Testis (tissue), 3 donors: ENCODE results near the gene LCN15. TPM values are rescaled to one million over a fixed set of nuclear protein-coding genes. Genes with fewer than 3 reads are reported as not detected.
"Not testable (repeated sequence)": the region's sequence is repeated elsewhere in the genome, so short reads cannot be mapped to it uniquely, and the experiment has no call there.

ENCODE experiments used
- DNase-seq: peaks from one replicate; pipeline ENCODE4 v3.0.0-alpha.2; 2019
- H3K27ac ChIP-seq, 2 donors: fragments of 200-600 bp; sonication (generic); one replicate each; pipeline ENCODE4 v1.5.1; 2019
- H3K27me3 ChIP-seq: fragments of 200-600 bp; sonication (generic); one replicate; pipeline ENCODE4 v1.5.1; 2019
- H3K36me3 ChIP-seq: fragments of 200-600 bp; sonication (generic); one replicate; pipeline ENCODE4 v1.5.1; 2017; ENCODE audit warnings: low read depth; ENCODE audit errors: missing control alignments
- H3K4me1 ChIP-seq: fragments of 200-600 bp; sonication (generic); one replicate; pipeline ENCODE4 v1.5.1; 2019
- H3K4me3 ChIP-seq, 2 donors: fragments of 200-600 bp; sonication (generic); one replicate each; pipeline ENCODE4 v1.5.1; 2017 to 2019
- H3K9me3 ChIP-seq: fragments of 200-600 bp; sonication (generic); one replicate; pipeline ENCODE4 v1.5.1; 2017
- POLR2A ChIP-seq: fragments of 450-650 bp; IDR thresholded peaks from one replicate; pipeline ENCODE4 v1.6.1; 2017; ENCODE audit warnings: antibody characterized with exemption, mild to moderate bottlenecking, moderate library complexity
- WGBS, 2 donors: methylation state at CpG; one replicate each; pipeline ENCODE4 v1.1.5; 2018; 5-methylcytosine and 5-hydroxymethylcytosine counted together
- intact Hi-C: fragments of 100-400 bp; cut with DNase I; formaldehyde crosslinking; loops from one replicate; pipeline ENCODE4 v1.15.1; 2023; ENCODE audit warnings: low total_unique reads
- polyA plus RNA-seq: library from polyadenylated mRNA; stranded (reverse); fragments of 350-450 nt; fragmentation: Illumina TruSeq; extraction: RNeasy Lipid Tissue Mini Kit (QIAGEN cat#74804); gene quantifications from one replicate; pipeline ENCODE4 v1.2.3, GENCODE V29; 2014; ENCODE audit warnings: low read depth, low replicate concordance; ENCODE audit not compliant: insufficient read depth
- total RNA-seq, 2 donors: library from RNA; depleted of rRNA; stranded (reverse); fragments of >200 nt; gene quantifications; one replicate each; pipeline ENCODE4 v1.2.3, GENCODE V29; 2016
- TF ChIP-seq, protein P1 (sequence below), 3 experiments: fragments of 450-650 bp in 2 of 3; fragments of 200-600 bp in 1 of 3; sonication (generic) in 1 of 3; IDR thresholded peaks; one replicate each; pipeline ENCODE4 v1.5.1; 2016 to 2019; ENCODE audit warnings: antibody characterized with exemption in 3 of 3, mild to moderate bottlenecking in 2 of 3, moderate library complexity in 1 of 3

LCN15 gene
- total and polyA plus RNA-seq, 3 donors from 2014 or later, result 0.41 to 0.68 TPM; not detected in 1

GRCh38 chr9:136757751-136758140 is 6.6 kb downstream of the LCN15 start:
- intact Hi-C loops, result no loop called here
- Histone ChIP-seq H3K27ac (no peak overlapping the region), H3K4me1 (no peaks in the 10 kb centered on the region), H3K4me3 (no peak overlapping the region), H3K27me3 (no peaks in the 10 kb centered on the region), H3K9me3 (no peaks in the 10 kb centered on the region), H3K36me3 (no peaks in the 10 kb centered on the region)
- TF ChIP-seq POLR2A, result no peak
- TF ChIP-seq, protein P1, sequence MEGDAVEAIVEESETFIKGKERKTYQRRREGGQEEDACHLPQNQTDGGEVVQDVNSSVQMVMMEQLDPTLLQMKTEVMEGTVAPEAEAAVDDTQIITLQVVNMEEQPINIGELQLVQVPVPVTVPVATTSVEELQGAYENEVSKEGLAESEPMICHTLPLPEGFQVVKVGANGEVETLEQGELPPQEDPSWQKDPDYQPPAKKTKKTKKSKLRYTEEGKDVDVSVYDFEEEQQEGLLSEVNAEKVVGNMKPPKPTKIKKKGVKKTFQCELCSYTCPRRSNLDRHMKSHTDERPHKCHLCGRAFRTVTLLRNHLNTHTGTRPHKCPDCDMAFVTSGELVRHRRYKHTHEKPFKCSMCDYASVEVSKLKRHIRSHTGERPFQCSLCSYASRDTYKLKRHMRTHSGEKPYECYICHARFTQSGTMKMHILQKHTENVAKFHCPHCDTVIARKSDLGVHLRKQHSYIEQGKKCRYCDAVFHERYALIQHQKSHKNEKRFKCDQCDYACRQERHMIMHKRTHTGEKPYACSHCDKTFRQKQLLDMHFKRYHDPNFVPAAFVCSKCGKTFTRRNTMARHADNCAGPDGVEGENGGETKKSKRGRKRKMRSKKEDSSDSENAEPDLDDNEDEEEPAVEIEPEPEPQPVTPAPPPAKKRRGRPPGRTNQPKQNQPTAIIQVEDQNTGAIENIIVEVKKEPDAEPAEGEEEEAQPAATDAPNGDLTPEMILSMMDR (IDR thresholded peaks at IDR 0.05), result no peak
- no peak for DNase-seq
- WGBS, 2 donors, result 90 to 95% methylated on average over 6 to 20 of the region's 20 CpGs

- Histone ChIP-seq H3K27me3 (no peaks in the 10 kb centered on the region), H3K9me3 (no peaks in the 10 kb centered on the region), H3K27ac (no peak overlapping the region), H3K4me3 (no peak overlapping the region), H3K4me1 (no peaks in the 10 kb centered on the region), H3K36me3 (no peaks in the 10 kb centered on the region)
- WGBS, 2 donors, result 85 to 94% methylated on average over 4 to 20 of the region's 20 CpGs
- intact Hi-C loops, result no loop called here
- DNase-seq, result no peak
- TF ChIP-seq POLR2A, result no peak
- TF ChIP-seq, protein P1 (IDR thresholded peaks at IDR 0.05), result no peak
Observed at GRCh38 chr9:136757328-136757727, 7.0 kb downstream of the LCN15 start.

- H3K9me3 ChIP-seq, result no peaks in the 10 kb centered on the region
- TF ChIP-seq, protein P1 (IDR thresholded peaks at IDR 0.05), result no peak
- no peak for TF ChIP-seq POLR2A
- DNase-seq, result no peak
- no peaks in the 10 kb centered on the region for H3K4me1 ChIP-seq
- no peak overlapping the region for H3K4me3 ChIP-seq
- H3K36me3 ChIP-seq, result no peaks in the 10 kb centered on the region
- intact Hi-C loops, result no loop called here
- no peaks in the 10 kb centered on the region for H3K27me3 ChIP-seq
- H3K27ac ChIP-seq, result no peak overlapping the region
- 90 to 93% methylated on average over 14 to 18 of the region's 18 CpGs for WGBS, 2 donors
Observed at GRCh38 chr9:136756836-136757235, 7.5 kb downstream of the LCN15 start.

GRCh38 chr9:136756134-136756438 is 8.2 kb downstream of the LCN15 start:
- WGBS, 2 donors, result 87 to 89% methylated on average over 4 of the region's 4 CpGs
- H3K27ac ChIP-seq, result no peak overlapping the region
- intact Hi-C loops, result no loop called here
- no peaks in the 10 kb centered on the region for H3K27me3 ChIP-seq
- no peak overlapping the region for H3K4me3 ChIP-seq
- H3K9me3 ChIP-seq, result no peaks in the 10 kb centered on the region
- no peak for DNase-seq
- TF ChIP-seq POLR2A, result no peak
- TF ChIP-seq, protein P1 (IDR thresholded peaks at IDR 0.05), result no peak
- H3K36me3 ChIP-seq, result no peaks in the 10 kb centered on the region
- no peaks in the 10 kb centered on the region for H3K4me1 ChIP-seq

DNA sequence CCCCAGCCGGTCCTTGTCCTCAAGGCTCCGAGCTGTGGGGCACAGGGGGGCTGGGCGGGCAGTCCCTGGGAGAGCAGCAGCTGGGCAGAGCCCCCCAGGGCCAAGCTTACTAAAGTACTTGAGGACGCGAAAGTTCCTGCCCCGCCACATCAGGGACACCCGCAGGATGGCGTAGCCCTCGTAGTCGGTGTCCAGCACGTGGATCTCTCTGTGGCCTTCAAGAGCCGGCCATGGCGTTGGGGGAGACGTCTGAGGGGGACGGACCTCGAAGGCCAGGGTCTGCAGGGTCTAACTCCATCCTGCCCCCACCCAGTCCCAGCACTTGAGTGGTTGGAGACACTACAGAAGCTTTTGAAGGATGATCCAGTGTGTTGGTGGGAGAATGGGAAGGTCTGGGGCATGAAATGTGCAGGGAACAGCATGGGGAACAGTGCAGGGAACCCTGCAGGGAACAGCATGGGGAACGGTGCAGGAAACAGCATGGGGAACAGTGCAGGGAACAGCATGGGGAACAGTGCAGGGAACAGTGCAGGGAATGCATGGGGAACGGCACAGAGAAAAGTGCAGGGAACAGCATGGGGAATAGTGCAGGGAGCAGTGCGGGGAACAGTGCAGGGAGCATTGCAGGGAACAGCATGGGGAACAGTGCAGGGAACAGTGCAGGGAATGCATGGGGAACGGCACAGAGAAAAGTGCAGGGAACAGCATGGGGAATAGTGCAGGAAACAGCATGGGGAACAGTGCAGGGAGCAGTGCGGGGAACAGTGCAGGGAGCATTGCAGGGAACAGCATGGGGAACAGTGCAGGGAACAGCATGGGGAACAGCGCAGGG is 8.8 kb downstream of the LCN15 start:
- H3K4me1 ChIP-seq, DNase-seq, H3K27me3 ChIP-seq, H3K9me3 ChIP-seq, H3K27ac ChIP-seq, intact Hi-C loops, H3K4me3 ChIP-seq, H3K36me3 ChIP-seq: not testable (repeated sequence)
- WGBS, 2 donors, result 89 to 90% methylated on average over 22 of the region's 22 CpGs
